Urinary bladder (tissue), 4 donors: Measurements from ENCODE around the gene PLA1A. TPM values are rescaled to one million over a fixed set of nuclear protein-coding genes. Genes with fewer than 3 reads are reported as not detected.

ENCODE experiments used
- DNase-seq: peaks from one replicate; pipeline ENCODE4 v3.0.0-alpha.2; 2015; ENCODE audit errors: extremely low spot score
- H3K27ac ChIP-seq: one replicate; pipeline ENCODE4 v1.5.1; 2013; ENCODE audit warnings: low read depth, mild to moderate bottlenecking, moderate library complexity
- H3K36me3 ChIP-seq: one replicate; pipeline ENCODE4 v1.6.1; 2013; ENCODE audit warnings: mild to moderate bottlenecking, moderate library complexity; ENCODE audit not compliant: insufficient read depth
- H3K4me1 ChIP-seq: one replicate; pipeline ENCODE4 v1.6.1; 2013; ENCODE audit warnings: mild to moderate bottlenecking, moderate library complexity; ENCODE audit not compliant: insufficient read depth
- H3K4me3 ChIP-seq: one replicate; pipeline ENCODE4 v1.5.1; 2013; ENCODE audit warnings: low read depth, low read length
- WGBS: extraction: QIAGEN DNeasy Blood & Tissue Kit; methylation state at CpG from one replicate; pipeline ENCODE4 v1.1.7; 2013; 5-methylcytosine and 5-hydroxymethylcytosine counted together
- polyA plus RNA-seq: library from polyadenylated mRNA; stranded (reverse); fragments of 200-250 nt; gene quantifications from one replicate; pipeline ENCODE4 v1.2.3, GENCODE V29; 2013
- total RNA-seq: library from RNA; depleted of rRNA; stranded (reverse); fragments of >200 nt; gene quantifications from one replicate; pipeline ENCODE4 v1.2.3, GENCODE V29; 2014
- donor health status: healthy with polysubstance abuse.
- donor health status: healthy.

The PLA1A gene
- total and polyA plus RNA-seq, 2 donors = 0.42 to 1.2 TPM

DNA sequence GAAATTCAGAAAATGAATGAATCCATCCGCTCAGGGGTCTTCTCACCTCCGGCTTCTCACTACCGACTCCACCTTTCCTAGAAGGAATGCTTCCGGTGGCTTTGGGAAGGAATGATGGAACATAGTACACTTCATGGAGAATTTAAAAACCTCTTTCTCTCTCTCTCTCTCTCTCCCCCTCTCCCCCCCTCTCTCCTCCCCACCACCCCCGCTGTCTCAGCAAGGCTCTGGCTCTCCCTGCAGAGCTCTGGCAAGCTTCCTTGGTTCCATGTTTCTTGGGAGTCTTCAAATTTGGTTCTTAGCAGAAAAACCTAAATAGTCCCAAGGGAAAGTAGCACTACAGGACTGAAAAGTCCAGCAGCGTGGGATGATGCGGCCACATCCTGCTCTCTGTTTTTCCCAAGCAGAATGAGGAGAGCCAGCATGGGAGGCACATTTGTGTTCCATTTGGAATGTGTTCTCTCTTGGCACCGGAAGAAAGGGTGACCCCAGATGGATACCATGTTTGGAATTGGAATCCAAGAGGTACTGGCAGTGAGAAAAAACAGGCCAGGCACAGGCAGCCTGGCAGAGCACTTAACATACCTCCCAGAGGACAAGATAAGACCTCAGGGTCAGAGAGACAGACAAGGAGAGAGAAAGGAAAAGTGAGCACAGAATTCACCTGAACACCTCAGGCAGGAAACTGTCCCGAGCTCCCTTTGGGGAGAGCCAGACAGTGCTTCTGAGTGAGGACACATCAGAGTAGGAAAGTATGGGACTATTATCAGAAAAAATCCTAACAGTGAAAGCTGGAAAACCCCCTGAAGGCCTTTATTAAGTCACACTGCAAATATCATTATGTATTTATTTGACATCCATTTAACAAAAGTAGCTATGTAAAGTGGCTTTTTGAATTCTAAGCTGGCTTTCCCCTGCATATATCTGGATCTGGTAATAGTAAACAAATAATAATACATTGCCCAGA, 63.1 kb downstream of the PLA1A start, which contains the start of gene POPDC2:
POPDC2 (minus strand) TSS at position 116 of the 967 bp plus-strand sequence. CDS start 166 bp downstream, outside the sequence.
- WGBS = 44% methylated on average over 9 of the region's 9 CpGs
- Histone ChIP-seq H3K27ac (no peak within 1 kb of the TSS), H3K4me3 (no peak within 1 kb of the TSS), H3K36me3 (no peaks in the 10 kb centered on the region), H3K4me1 (peaks cover 4% of the 10 kb centered on the region)
- DNase-seq = no peak

- Histone ChIP-seq H3K36me3 (peaks cover 3% of the 10 kb centered on the region), H3K4me3 (no peak overlapping the region), H3K27ac (no peak overlapping the region), H3K4me1 (peaks cover 4% of the 10 kb centered on the region)
- DNase-seq = no peak
- WGBS = 31% methylated on average over 1 of the region's 1 CpG
Measured at GRCh38 chr3:119662604-119663373, 65.1 kb downstream of the PLA1A start.

DNA sequence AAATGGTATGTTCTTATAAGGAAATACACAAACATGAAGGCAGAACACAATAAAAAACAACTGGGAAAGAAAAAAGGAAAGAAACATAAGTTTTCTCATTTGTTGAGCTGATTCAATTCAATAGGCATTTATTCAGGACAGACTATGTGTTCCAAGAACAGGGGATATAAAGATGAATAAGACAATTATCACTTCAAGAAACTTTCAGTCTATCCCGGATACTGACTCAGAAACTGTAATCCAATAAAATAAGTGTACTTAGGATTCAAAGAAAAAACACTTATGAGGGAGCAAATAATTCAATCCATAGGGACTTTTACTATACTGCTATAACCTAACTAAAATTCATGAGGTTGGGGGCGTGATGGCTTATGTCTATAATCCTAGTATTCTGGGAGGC, 66.2 kb downstream of the PLA1A start:
- no peak overlapping the region for H3K27ac ChIP-seq
- peaks cover 3% of the 10 kb centered on the region for H3K36me3 ChIP-seq
- 60% methylated on average over 2 of the region's 2 CpGs for WGBS
- peaks cover 4% of the 10 kb centered on the region for H3K4me1 ChIP-seq
- DNase-seq = no peak
- no peak overlapping the region for H3K4me3 ChIP-seq

DNA sequence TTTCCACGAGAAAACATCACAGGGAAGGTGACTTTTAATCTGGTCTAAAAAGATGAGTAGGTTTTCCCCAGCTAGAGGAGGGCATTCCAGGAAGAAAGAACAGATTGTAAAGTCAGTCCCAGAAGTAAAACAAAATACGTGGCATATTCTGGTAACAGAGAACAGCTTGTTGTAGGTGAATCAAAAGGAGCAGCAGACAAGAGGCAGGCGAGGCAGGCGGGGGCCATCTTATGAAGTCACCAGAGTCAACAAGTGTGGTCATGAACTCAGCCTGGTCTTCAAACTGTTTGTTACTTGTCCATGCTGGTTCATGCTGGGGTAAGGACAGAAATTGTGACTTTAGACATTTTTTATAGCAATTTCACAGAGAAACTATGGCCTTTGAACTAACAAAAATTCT, 66.7 kb downstream of the PLA1A start:
- H3K36me3 ChIP-seq = peaks cover 5% of the 10 kb centered on the region
- no peak overlapping the region for H3K27ac ChIP-seq
- DNase-seq = no peak
- 51% methylated on average over 4 of the region's 4 CpGs for WGBS
- H3K4me1 ChIP-seq = peaks cover 4% of the 10 kb centered on the region
- H3K4me3 ChIP-seq = no peak overlapping the region

GRCh38 chr3:119664850-119665379, 67.2 kb downstream of the PLA1A start:
- DNase-seq = no peak
- Histone ChIP-seq H3K4me3 (no peak overlapping the region), H3K36me3 (peaks cover 5% of the 10 kb centered on the region), H3K4me1 (peaks cover 4% of the 10 kb centered on the region), H3K27ac (no peak overlapping the region)
- 65% methylated on average over 4 of the region's 4 CpGs for WGBS

DNA sequence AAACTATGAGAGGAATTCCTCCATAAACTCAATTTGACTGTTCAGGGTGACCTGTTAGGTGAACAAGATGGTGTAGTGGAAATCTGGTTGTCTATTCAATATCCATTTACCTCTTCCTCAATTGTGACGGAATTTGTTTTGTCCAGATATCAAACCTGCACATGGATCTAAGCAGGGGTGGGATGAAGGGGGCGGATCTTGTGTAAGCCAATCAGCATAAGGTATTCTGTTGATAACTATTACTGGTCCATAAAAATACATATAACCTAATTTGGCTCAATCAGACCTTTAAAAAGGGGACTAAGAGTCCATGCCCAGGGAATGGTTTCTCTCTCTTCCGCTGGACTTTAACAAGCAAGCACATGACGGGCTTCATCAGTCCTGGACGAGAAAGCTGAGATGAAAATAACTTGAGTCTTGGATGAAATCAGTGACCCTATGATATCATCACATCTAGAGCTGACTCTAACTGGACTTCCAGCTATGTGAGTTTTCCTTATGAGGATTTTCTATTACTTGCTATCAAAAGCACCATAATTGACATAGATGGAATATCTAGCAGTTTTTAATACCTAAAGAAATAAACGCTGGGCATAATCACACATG, 68.4 kb downstream of the PLA1A start:
- WGBS = 71% methylated on average over 6 of the region's 6 CpGs
- no peak overlapping the region for H3K4me3 ChIP-seq
- no peak for DNase-seq
- H3K36me3 ChIP-seq = peaks cover 5% of the 10 kb centered on the region
- no peak overlapping the region for H3K27ac ChIP-seq
- peaks cover 4% of the 10 kb centered on the region for H3K4me1 ChIP-seq

DNA sequence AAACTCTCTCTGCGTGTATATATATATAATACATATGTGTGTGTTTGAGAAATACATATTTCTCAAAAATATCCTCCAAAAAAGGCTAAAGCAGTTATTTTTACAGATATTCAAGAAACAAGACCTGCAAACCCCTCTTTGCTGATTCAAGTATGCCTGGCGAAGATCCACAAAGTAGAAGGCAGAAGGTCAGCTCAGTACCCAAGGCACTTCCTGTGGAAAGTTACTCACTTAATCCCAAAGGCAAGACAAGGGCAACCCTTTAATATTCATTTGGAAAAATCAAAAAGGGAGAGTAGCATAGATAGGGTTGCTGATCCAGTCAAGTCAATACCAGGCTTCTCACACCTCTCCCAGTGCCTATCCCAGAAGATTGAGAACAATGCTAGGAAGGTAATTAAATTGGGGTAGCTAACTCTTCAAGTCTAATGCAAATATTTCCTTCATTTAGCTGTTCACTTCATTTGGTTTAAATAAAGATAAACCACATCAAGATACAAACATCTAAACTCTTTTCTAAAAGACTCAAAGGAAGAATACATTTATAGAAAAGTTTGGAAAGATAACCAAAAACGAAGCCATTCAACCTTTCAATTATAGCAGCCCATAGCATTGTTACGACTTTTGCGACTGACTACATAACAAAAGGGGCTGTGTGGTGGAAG, 72.4 kb downstream of the PLA1A start:
- 88% methylated on average over 5 of the region's 5 CpGs for WGBS
- Histone ChIP-seq H3K4me1 (no peaks in the 10 kb centered on the region), H3K36me3 (peaks cover 10% of the 10 kb centered on the region), H3K4me3 (no peak overlapping the region), H3K27ac (peak overlapping the region; percentile 38)
- no peak for DNase-seq

GRCh38 chr3:119672776-119673175, 75.1 kb downstream of the PLA1A start:
- Histone ChIP-seq H3K36me3 (peaks cover 7% of the 10 kb centered on the region), H3K4me3 (no peak overlapping the region), H3K27ac (no peak overlapping the region), H3K4me1 (no peaks in the 10 kb centered on the region)
- WGBS = 37% methylated on average over 2 of the region's 2 CpGs
- DNase-seq = no peak

DNA sequence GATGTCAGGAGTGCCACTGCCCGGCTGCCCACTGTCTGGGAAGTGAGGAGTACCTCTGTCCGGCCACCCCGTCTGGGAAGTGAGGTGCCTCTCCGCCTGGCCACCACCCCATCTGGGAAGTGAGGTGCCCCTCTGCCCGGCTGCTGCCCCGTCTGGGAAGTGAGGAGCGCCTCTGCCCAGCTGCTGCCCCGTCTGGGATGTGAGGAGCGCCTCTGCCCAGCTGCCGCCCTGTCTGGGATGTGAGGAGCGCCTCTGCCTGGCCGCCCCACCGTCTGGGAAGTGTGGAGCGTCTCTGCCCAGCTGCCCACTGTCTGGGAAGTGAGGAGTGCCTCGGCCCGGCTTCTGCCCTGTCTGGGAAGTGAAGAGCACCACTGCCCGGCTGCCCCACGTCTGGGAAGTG, 76.2 kb downstream of the PLA1A start:
- Histone ChIP-seq H3K36me3 (peaks cover 7% of the 10 kb centered on the region), H3K4me1 (no peaks in the 10 kb centered on the region), H3K4me3 (no peak overlapping the region), H3K27ac (no peak overlapping the region)
- no peak for DNase-seq
- 84% methylated on average over 18 of the region's 18 CpGs for WGBS

DNA sequence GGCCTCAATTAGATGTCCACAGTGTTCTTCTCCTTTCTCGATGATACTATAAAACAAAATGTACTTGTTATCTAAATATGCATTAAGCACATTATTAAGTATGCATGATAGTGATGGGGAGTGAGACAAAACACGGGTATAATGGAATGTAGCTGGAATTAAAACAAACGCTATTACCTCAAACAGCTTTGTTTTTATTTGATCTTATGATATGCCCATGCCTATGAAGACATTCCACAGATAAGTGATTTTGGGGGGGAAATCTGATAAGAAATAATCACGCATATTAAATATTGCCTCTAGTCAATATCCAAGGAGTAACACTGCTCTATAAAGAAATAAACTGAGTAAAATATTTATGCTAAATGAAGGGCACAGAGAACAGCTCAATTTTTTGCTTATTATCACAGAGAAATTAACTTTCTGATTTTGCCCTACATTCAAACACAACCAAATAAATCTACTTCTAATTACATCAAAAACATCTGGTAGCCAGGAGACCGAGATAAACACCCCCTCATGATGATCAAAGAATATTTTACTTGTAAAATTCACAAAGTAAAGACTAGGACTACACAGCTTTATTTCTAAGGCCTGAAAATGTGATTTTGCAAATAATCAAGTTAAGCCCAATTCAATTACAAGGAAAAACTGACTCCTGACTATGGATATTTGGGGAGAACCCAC, 77.6 kb downstream of the PLA1A start:
- peaks cover 5% of the 10 kb centered on the region for H3K36me3 ChIP-seq
- H3K4me1 ChIP-seq = no peaks in the 10 kb centered on the region
- DNase-seq = no peak
- H3K4me3 ChIP-seq = no peak overlapping the region
- H3K27ac ChIP-seq = no peak overlapping the region
- 51% methylated on average over 5 of the region's 5 CpGs for WGBS

GRCh38 chr3:119676020-119676419, 78.3 kb downstream of the PLA1A start:
- H3K4me3 ChIP-seq = peak overlapping the region; percentile 89
- H3K4me1 ChIP-seq = no peaks in the 10 kb centered on the region
- no peak for DNase-seq
- peaks cover 5% of the 10 kb centered on the region for H3K36me3 ChIP-seq
- WGBS = 42% methylated on average over 1 of the region's 1 CpG
- no peak overlapping the region for H3K27ac ChIP-seq

DNA sequence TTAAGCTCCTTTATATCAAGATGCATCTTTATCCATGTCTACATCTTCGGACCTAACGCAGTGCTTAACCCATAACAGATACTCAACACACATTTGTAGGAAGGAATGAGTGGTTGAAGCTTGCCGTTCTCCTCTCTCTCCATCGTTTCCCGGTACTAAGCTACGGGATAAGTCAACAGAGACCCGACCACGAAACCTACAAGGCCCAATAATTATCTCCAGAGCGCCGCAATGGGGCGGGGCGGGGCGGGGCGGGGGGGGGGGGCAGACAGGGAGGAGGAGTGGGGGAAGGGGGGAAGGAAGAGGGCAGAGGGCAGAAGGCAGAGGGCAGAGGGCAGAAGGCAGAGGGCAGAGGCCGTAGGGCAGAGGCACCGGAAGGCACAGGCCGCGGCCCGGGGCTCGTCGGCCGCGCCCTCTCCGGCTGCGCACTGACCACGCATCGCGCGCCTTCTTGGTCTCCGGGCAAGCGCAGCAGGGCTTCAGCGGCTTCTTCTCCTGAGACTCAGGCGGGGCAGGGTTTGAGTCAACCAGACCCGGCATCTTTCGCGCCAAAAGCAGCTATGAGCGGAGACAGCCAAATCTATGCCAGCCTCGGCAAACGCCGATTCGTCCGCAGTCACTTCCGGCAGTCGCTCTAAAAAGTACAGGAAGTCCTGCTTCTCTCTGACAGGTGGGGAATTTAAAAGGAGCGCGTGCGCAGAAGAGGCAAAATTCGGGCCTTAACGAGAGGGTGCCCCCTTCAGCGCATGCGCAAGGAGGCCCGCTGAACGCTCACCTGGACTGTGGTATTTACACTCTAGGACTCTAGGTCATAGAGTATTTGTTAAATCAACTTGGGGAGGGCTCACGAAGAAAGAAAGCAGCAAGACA, 79.3 kb downstream of the PLA1A start, which contains the start of gene COX17:
COX17 (minus strand) TSS at position 636 of the 870 bp plus-strand sequence; CDS start at position 540, 96 bp downstream.
- H3K4me3 ChIP-seq = peak within 1 kb of the TSS; percentile 89
- WGBS = under 1% methylated on average over 54 of the region's 54 CpGs
- DNase-seq = peak; percentile 93
- peaks cover 3% of the 10 kb centered on the region for H3K36me3 ChIP-seq
- H3K4me1 ChIP-seq = no peaks in the 10 kb centered on the region
- peak within 1 kb of the TSS; percentile 94 for H3K27ac ChIP-seq
